Measurements from ENCODE around the gene SCN1B.

The SCN1B gene

GRCh38 chr19:35029737-35030256 lies 473 bp upstream of the SCN1B start:
- H2AFZ ChIP-seq (ENCODE audit: low read depth, low read length, severe bottlenecking), result no peak overlapping the region
- no peaks in the 10 kb centered on the region for H3K9me3 ChIP-seq (ENCODE audit: insufficient read depth, low read length)
- no peaks in the 10 kb centered on the region for H3K79me2 ChIP-seq (ENCODE audit: insufficient read depth, low read length)
- H3K4me3 ChIP-seq (ENCODE audit: insufficient read depth, low read length, poor library complexity, severe bottlenecking), result no peak overlapping the region
- TF ChIP-seq, protein P1, sequence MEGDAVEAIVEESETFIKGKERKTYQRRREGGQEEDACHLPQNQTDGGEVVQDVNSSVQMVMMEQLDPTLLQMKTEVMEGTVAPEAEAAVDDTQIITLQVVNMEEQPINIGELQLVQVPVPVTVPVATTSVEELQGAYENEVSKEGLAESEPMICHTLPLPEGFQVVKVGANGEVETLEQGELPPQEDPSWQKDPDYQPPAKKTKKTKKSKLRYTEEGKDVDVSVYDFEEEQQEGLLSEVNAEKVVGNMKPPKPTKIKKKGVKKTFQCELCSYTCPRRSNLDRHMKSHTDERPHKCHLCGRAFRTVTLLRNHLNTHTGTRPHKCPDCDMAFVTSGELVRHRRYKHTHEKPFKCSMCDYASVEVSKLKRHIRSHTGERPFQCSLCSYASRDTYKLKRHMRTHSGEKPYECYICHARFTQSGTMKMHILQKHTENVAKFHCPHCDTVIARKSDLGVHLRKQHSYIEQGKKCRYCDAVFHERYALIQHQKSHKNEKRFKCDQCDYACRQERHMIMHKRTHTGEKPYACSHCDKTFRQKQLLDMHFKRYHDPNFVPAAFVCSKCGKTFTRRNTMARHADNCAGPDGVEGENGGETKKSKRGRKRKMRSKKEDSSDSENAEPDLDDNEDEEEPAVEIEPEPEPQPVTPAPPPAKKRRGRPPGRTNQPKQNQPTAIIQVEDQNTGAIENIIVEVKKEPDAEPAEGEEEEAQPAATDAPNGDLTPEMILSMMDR (IDR thresholded peaks at IDR 0.05; ENCODE audit: insufficient read depth, low read length, poor library complexity, severe bottlenecking), result no peak
- no peak for TF ChIP-seq EZH2phosphoT487 (conservative IDR thresholded peaks at IDR 0.05; ENCODE audit: low read length)
- no peaks in the 10 kb centered on the region for H3F3A ChIP-seq (ENCODE audit: insufficient read depth)
- H3K36me3 ChIP-seq (ENCODE audit: low read length), result no peaks in the 10 kb centered on the region
- H3K9me2 ChIP-seq (replicated peaks; ENCODE audit: insufficient read depth, low read length), result no peaks in the 10 kb centered on the region
- H3K4me2 ChIP-seq (ENCODE audit: low read depth, low read length, poor library complexity, severe bottlenecking), result peak overlapping the region; percentile 30
- no peaks in the 10 kb centered on the region for H4K20me1 ChIP-seq (ENCODE audit: low read depth, low read length)
- H3K27ac ChIP-seq (ENCODE audit: low read depth, low read length), result no peak overlapping the region
- no peaks in the 10 kb centered on the region for H3K27me3 ChIP-seq (ENCODE audit: low read length)
- no peak overlapping the region for H3K9ac ChIP-seq (ENCODE audit: low read length)

GRCh38 chr19:35031072-35031881 lies 1.0 kb downstream of the SCN1B start:
- no peak overlapping the region for H3K9ac ChIP-seq (ENCODE audit: low read length)
- no peak overlapping the region for H2AFZ ChIP-seq (ENCODE audit: low read depth, low read length, severe bottlenecking)
- no peak overlapping the region for H3K4me2 ChIP-seq (ENCODE audit: low read depth, low read length, poor library complexity, severe bottlenecking)
- H3K36me3 ChIP-seq (ENCODE audit: low read length), result no peaks in the 10 kb centered on the region
- H3K27me3 ChIP-seq (ENCODE audit: low read length), result no peaks in the 10 kb centered on the region
- TF ChIP-seq EZH2phosphoT487 (conservative IDR thresholded peaks at IDR 0.05; ENCODE audit: low read length), result no peak
- H3K79me2 ChIP-seq (ENCODE audit: insufficient read depth, low read length), result no peaks in the 10 kb centered on the region
- no peaks in the 10 kb centered on the region for H3F3A ChIP-seq (ENCODE audit: insufficient read depth)
- H3K9me3 ChIP-seq (ENCODE audit: insufficient read depth, low read length), result no peaks in the 10 kb centered on the region
- no peak overlapping the region for H3K27ac ChIP-seq (ENCODE audit: low read depth, low read length)
- no peaks in the 10 kb centered on the region for H3K9me2 ChIP-seq (replicated peaks; ENCODE audit: insufficient read depth, low read length)
- no peak overlapping the region for H3K4me3 ChIP-seq (ENCODE audit: insufficient read depth, low read length, poor library complexity, severe bottlenecking)
- no peaks in the 10 kb centered on the region for H4K20me1 ChIP-seq (ENCODE audit: low read depth, low read length)

- H3K27me3 ChIP-seq (ENCODE audit: low read length), result no peaks in the 10 kb centered on the region
- no peak overlapping the region for H3K4me2 ChIP-seq (ENCODE audit: low read depth, low read length, poor library complexity, severe bottlenecking)
- H3K79me2 ChIP-seq (ENCODE audit: insufficient read depth, low read length), result no peaks in the 10 kb centered on the region
- no peak for TF ChIP-seq EZH2phosphoT487 (conservative IDR thresholded peaks at IDR 0.05; ENCODE audit: low read length)
- TF ChIP-seq, protein P1 (IDR thresholded peaks at IDR 0.05; ENCODE audit: insufficient read depth, low read length, poor library complexity, severe bottlenecking), result no peak
- no peaks in the 10 kb centered on the region for H3F3A ChIP-seq (ENCODE audit: insufficient read depth)
- H3K9ac ChIP-seq (ENCODE audit: low read length), result no peak overlapping the region
- H3K9me3 ChIP-seq (ENCODE audit: insufficient read depth, low read length), result no peaks in the 10 kb centered on the region
- H3K4me3 ChIP-seq (ENCODE audit: insufficient read depth, low read length, poor library complexity, severe bottlenecking), result no peak overlapping the region
- H2AFZ ChIP-seq (ENCODE audit: low read depth, low read length, severe bottlenecking), result no peak overlapping the region
- no peak overlapping the region for H3K27ac ChIP-seq (ENCODE audit: low read depth, low read length)
- H3K9me2 ChIP-seq (replicated peaks; ENCODE audit: insufficient read depth, low read length), result no peaks in the 10 kb centered on the region
- no peaks in the 10 kb centered on the region for H3K36me3 ChIP-seq (ENCODE audit: low read length)
- no peaks in the 10 kb centered on the region for H4K20me1 ChIP-seq (ENCODE audit: low read depth, low read length)
Measured at GRCh38 chr19:35032356-35032865, 2.1 kb downstream of the SCN1B start.
